GM21423 (cell line): ENCODE measurements around the gene FOXA3.
"Not testable (repeated sequence)": the region's sequence is repeated elsewhere in the genome, so short reads cannot be mapped to it uniquely, and the experiment has no call there.

Experiments used
- ATAC-seq: cut with Tn5 transposase; IDR thresholded peaks from one replicate; pipeline ENCODE4 v1.9.1; 2021; ENCODE audit warnings: mild to moderate bottlenecking, moderate library complexity; ENCODE audit not compliant: unreplicated experiment

Gene FOXA3

DNA sequence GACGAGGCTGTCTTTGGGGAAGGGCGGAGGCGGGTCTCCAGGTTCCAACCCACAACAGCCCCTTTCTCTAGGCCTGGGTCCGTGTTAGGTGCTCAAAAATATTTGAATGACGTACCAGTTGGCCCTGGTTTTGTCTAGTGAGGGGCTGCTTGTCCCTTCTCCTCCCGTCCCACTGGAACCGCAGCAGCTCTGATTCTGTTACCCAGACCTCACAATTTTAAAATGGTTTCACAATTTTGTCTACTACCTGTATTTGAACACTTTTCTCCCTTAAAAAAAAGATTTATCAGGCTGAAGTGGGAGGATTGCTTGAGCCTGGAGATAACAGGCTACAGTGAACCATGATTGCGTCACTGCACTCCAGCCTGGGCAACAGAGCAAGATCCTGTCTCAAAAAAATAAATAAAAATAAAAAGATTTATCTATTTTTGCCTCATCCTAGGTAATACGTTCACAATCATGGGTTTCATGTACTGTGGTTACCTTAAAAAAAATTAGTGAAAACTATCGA, 23.1 kb downstream of the FOXA3 start:
- no peak for ATAC-seq

DNA sequence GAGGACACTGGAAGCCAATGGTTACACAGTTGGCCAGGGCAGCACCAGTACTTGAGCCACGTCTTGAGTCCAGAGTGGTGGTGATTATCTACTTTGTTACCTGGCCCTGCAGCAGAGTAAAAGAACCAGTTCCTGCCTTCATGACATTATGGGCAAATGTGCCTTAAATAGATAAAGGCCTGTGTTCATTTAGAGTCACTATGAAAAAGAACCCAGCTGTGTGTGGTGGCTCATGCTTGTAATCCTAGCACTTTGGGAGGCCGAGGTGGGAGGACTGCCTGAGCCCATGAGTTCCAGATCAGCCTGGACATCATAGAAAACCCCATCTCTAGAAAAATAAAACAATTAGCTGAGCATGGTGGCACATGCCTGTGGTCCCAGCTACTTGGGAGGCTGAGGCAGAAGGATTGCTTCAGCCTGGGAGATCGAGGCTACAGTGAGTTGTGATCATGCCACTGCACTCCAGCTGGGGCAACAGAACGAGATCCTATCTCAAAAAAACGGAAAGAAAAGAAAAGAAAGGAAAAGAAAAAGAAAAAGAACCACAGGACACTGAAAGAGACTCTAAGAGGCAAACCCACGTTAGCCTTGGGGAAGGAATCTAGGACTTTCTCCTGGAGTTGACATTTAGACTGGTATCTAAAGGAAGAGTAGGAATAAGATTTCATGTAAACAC, 25.2 kb downstream of the FOXA3 start:
- ATAC-seq, result no peak

DNA sequence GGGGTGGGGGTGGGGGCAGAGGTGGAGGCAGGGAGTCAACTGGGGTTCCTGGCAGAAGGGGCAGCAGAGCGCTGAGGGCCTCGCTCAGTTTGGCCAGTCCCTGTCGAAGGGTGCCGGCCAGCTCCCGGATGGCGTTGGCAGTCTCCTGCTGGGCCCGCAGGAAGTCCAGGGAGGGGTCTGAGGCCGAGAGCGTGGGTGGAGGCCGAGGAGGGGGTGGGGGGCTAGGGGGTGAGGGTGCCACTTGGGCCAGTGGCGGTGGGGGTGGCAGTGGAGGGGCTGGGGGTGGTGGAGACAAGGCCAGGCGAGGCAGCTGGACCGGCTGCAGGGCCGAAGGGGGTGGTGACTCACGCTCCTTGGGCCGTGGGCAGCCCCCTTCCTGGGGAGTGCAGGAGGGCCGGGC, 26.8 kb downstream of the FOXA3 start:
- no peak for ATAC-seq

DNA sequence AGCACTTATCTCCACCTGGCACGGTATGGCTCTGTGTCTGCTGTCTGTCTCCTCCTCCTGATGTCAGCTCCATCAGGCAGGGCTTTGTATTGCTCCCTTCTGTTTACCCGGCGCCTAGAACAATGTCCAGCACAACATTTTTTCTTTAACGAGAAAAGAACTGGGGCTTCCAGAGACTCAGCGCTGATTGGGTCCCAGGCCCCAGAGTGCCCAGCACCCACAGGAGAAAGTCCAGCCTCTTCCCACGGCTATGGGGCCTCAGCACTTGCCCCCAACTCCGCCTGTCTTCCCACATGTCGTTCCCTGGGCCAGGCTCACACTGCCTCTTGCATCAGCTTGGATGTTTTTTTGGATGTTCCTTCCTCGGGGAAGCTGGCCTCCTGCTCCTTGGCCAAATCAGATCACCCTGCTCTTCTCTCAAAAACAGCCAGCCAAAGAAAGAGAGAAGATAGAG, 31.4 kb downstream of the FOXA3 start:
- no peak for ATAC-seq

DNA sequence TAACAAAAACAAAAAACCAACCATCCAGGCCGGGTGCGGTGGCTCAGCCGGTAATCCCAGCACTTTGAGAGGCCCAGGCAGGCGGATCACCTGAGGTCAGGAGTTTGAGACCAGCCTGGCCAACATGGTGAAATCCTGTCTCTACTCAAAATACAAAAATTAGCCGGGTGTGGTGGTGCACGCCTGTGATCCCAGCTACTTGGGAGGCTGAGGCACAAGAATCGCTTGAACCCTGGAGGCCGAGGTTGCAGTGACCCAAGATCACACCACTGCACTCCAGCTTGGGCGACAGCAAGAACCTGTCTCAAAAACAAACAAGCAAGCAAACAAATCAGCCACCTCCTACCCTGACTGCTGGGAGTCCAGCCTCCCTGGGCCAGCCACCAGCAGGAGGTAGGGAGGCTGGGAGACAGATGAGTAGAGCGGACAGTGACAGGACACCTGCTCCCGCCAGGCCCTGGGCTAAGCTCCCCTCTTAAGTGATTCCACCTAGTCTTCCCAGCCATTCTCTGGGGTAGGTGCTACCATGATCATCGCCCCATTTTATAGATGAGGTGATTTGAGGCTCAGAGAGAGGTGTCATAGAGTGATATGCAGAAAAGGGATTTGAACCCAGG, 32.0 kb downstream of the FOXA3 start:
- not testable (repeated sequence) for ATAC-seq

DNA sequence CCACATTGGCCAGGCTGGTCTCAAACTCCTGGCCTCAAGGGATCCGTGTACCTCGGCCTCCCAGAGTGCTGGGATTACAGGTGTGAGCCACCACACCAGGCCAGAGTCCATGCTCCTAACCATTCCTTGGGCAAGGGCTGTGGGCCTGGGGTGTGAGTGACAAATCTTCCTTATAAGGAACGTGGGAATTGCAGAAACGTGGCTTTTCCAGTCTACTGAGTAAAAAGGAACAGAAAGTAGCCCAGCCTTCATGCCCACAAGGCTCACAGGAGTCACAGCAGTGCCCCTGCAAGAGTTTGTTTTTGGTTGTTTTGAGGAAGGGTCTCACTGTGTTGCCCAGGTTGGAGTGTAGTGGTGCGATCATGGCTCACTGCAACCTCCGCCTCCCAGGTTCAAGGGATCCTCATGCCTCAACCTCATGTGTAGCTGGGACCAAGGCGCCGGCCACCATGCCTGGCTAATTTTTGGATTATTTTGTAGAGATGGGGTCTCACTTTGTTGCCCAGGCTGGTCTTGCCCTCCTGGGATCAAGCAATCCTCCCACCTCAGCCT, 33.2 kb downstream of the FOXA3 start:
- no peak for ATAC-seq

DNA sequence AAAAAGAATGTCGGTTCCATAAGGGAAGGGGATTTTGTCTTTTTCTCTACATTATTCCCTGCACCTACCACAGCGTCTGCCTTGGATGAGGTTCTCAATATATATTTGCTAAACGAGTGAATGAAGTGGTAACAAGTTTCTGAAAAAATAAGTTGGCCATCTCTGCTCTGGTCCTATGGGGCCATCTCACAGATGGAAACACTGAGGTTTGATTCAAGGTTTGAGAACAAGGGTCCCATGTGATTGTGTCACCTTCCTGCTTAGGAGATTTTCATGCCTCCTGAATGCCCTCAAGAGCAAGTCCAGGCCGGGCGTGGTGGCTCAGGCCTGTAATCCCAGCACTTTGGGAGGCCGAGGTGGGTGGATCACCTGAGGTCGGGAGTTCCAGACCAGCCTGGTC, 35.1 kb downstream of the FOXA3 start:
- no peak for ATAC-seq

DNA sequence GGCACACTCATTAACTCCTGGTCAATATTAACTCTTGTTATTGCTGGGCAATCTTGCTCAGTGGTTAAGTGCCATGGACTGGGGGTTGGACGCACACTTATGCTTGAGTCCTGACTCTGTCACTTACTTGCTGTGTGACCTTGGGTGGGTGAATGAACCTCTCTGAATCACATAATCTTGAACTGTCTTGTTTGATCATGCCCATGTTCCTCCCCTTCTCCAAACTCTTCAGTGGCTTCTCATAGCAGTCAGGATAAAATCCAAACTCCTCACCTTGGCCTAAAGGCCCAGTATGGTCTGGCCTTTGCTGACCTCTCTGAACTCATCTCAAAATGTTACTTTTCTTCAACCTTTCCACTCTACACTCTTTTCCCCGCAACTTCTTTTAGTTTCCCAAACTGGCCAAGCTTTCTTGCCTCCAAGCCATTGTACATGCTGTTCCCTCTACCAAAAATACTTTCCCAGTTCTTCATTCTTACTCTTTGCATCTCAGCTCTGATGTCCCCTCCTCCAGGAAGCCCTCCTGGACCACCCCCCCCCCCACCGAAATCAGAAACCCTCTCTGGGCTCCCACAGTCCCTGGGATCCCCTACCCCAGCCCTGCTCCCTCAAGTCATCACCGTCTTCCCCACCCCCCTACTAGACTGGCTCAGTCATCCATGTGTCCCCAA, 35.9 kb downstream of the FOXA3 start:
- no peak for ATAC-seq

DNA sequence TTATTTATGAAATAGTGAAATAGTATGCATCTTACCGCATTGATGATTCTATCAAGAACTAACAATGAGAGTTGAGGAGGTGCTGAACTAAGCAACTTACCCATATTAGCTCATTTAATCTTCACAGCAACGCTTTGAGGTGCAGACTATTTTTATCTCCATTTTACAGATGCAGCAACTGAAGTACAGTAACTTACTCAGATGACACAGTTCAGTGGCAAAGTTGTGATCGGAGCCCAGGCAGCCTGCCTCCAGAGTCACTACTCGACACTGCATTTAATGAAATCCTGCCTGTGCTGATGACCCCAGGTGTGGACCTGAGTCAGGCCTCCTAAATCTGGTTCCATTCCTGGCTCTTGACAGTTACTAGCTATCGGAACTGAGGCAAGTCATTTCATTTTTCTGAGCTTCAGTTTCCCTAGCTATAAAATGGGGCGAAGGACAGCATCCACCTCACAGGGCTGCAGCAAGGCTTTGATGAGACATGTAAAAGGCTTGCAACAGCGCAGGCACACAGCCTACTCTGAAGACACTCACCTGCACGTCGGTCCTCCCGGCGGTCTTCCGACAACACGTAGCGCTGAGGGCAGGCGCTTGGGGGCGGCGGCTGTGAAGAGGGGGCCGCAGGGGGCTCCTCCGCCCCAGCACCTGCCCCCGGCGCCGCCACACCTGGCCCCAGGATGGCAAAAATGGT, 36.8 kb downstream of the FOXA3 start:
- ATAC-seq, result no peak

DNA sequence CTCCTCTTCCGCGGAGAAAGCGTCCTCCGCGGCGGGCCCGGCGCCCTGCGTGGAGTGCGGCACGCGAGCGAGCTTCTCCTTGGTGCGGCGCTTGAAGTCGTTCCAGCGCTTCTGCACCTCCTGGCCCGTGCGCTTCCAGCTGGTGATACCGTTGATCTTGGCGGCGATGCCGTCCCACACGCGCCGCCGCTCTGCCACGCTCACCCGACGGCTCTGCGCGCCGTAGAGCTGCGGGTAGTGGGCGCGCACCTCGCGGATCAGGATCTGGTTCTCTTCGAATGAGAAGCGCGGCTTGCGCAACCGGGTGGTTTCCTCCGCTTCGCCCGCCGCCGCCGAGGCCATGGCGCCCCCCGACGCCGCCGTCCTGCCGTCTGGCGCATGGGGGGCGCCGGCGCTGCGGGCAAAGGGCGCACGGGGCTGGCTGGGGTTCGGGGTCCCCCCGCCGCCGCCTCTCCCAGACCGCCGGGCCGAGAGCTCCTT, 37.3 kb downstream of the FOXA3 start:
- ATAC-seq, result no peak

DNA sequence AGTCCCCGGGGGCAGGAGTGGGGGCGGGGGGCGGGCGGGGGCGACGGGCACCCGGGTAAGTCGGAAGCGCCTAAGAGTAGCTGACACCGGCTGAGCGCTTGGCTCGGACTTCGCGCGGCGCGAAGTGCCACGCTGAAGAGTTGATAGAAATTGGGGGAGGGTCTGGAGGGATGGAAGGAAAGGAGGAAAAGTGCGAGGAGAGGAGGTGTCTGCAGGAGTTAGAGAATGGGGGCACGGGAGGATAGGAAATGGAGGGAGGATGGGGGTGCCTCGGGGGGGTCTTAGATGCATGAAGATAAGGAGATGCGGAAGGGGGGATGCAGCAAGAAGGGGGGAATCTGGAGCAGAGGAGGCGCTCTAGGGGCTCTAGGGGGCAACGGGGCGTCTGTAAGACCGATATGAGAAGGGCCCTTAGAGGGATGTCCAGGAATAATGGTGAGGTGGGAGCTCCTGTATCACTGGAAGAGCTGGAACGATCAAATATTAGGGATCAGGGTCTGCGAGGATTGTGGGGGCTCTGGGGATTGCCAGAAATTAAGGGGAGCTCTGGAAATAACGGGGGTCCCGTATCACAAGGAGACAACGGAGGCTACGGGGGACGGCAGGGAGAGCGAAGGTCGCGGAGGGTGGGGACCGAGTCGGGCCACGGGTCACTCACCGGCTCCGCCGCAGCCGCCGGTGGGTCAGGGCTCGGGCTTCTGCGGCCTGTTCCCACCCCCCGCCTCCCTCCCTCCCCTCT, 38.0 kb downstream of the FOXA3 start, which contains the start of gene MYPOP:
Gene MYPOP, minus strand, starts transcription at position 702 of the 739 bp plus-strand sequence. CDS start 840 bp downstream, outside the sequence.
- no peak for ATAC-seq

DNA sequence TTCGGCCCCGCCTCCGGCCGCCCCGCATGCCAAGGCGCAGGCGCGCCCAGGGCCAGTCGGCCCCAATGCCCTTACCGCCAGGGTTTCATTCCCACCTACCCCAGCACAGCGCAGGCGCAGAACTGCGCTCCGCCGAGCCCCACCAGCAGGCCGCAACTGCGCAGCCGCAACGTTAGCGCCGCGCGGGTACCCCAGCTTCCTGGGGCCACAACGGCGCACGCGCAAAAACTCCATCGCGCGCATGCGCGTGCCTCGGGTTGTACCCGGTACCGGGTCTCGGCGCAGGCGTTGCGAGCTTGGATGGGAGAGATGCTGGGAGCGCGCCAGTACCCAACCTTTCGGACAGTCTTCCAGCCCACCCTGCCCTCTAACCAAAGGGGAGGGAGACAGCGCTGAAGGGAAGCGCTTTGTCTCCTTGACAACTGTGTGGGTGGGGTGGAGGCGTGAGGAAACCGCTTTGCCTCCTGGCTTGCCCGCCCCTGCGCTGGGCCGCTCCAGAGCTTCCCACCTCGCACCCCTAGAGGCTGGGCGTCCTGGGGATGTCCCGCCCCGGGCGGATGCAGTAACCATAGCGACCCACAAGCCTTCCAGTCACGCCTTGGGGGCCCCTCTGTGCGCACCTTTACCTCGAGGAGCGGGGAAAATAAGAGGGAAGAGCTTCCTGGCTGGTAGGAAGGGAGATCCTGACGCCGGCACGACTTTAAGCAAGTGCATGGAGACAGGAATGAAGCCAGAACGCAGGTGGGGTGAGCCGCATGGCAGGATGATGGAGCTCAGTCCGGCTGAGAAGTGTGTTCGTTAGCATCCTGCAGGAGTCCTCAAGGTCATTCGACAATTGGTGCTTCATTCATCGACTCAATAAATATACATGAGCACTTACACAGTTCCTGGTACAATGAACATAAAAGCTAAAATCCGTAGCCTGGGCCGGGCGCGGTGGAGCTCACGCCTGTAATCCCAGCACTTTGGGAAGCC, 38.8 kb downstream of the FOXA3 start:
- ATAC-seq, result peak; percentile 80

DNA sequence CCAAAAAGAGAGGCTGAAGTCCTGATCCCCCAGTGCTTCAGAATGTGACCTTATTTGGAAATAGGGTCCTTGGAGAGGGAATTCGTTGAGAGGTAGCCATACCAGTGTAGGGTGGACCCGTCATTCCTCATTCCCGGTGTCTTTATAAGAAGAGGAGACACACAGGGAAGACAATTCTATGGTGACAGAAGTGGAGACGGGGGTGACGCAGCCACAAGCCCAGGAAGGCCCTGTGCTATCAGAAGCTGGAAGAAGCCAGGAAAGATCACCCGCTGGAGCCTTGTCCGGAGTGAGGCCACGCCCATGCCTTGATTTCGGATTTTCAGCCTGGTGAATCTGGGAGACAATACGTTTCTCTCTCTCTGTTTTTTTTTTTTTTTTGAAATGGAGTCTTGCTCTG, 40.9 kb downstream of the FOXA3 start:
- ATAC-seq, result no peak

DNA sequence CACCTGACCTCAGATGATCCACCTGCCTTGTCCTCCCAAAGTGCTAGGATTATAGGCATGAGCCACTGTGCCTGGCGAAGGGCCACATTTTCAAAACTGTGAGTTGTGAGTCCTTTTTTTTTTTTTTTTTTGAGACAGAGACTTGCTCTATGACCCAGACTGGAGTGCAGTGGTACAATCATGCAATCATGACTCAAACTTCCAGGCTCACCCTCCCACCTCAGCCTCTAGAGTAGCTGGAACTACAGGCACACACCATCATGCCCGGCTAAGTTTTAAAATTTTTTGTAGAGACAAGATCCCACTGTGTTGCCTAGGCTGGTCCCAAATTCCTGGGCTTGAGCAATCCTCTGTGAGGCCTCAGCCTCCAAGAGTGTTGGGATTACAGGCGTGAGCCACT, 42.1 kb downstream of the FOXA3 start:
- ATAC-seq, result no peak

DNA sequence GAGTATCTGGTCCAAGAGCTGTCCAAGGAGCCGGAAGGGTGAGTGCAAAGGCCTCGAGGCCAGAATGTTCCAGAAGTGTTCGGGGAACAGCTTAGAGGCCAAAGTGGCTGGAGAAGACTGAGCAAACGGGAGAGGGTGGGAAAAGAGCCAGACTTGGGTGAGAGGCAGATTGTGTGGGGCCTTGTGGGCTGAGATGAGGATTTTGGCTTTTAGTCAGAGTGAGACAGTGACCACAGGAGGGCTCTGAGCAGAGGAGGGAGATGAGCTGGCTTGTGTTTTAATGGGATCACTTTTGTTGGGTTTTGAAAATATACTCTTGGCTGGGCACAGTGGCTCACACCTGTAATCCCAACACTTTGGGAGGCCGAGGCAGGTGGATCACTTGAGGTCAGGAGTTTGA, 44.8 kb downstream of the FOXA3 start:
- no peak for ATAC-seq

DNA sequence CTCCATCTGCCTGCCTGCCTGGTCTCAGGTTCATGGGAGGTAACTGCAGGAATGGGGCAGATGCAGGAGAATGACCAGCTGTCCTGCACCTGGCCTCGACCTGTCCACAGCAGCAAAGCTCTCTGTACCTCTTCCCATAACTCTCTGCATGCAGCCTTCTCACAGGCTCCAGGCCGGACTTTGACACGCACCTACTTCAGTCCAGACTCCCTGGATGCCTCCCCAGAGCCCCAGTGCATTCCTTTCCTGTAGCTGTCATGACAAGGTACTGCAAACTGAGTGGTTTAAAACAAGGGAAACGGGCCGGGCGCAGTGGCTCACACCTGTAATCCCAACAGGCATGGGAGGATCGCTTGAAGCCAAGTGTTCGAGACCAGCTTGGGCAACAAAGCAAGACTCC, 47.2 kb downstream of the FOXA3 start:
- no peak for ATAC-seq

DNA sequence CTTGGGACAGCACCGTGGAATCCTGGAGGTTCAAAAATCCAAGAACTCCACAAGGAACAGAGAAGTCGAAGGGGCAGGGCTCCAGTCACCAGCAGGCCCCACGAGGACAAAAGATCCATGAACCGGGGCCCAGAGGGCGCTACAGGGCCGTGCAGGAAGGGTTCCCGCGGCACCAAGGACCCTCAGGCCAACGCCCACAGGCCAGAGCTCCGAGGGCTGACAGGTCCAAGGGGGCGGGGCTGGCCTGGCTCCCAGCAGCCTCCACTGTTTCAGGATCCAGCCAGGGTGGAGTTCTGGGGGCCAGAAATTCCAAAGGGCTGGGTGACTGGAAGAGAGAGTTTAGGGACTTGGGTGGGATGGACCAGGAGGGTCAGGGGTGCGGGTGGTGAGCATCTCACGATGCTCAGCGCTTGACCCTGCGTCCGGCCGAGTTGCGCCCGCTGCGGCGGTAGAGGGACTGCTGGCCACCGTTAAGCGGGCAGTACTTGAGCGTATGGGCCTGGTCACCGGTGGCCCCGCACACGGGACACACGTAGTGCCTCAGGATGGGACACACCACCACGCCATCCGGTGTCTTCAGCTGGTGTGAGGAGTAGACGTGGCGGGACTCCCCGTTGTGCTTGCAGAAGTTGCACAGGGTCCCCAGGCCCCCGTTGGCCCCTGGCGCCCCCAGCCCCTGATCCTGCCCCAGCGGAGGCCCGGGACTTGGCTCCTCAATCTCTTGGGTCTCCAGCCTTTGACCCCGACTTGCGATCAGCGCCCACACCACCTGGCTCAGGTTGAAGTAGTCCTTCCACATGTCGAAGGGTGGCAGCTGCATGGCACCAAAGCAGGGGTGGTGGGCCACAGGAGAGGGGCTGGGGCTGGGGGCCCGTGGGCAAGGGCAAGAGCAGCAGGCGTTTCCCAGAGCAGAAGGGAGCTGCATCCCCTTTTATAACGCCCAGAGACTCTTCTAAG, 50.0 kb downstream of the FOXA3 start, which contains the start of gene NANOS2:
Gene NANOS2, minus strand, starts transcription at position 905 of the 957 bp plus-strand sequence. Its CDS starts 85 bp downstream, at position 820.
- ATAC-seq, result no peak
